H9 (cell line): Measurements from ENCODE around the gene PSMD5. TPM values are rescaled to one million over a fixed set of nuclear protein-coding genes. Genes with fewer than 3 reads are reported as not detected.

Experiments used
- DNase-seq: peaks from one replicate; pipeline ENCODE4 v3.0.0-alpha.2; 2017
- H2AFZ ChIP-seq: one replicate; pipeline ENCODE4 v1.6.1; 2013; ENCODE audit warnings: mild to moderate bottlenecking, low read length, control low read depth, moderate library complexity
- H2AK5ac ChIP-seq: 2 replicates; pipeline ENCODE4 v1.6.1; 2013; ENCODE audit warnings: low read length, control low read depth, mixed read lengths; ENCODE audit not compliant: insufficient read length
- H2BK120ac ChIP-seq: one replicate; pipeline ENCODE4 v1.6.1; 2013; ENCODE audit warnings: low read depth, mild to moderate bottlenecking, low read length, control low read depth, inconsistent platforms; ENCODE audit not compliant: poor library complexity, severe bottlenecking
- H2BK12ac ChIP-seq: 2 replicates; pipeline ENCODE4 v1.6.1; 2013; ENCODE audit warnings: low read length, control low read depth, mixed read lengths, low read depth; ENCODE audit not compliant: insufficient read length
- H2BK15ac ChIP-seq: 2 replicates; pipeline ENCODE4 v1.6.1; 2013; ENCODE audit warnings: low read depth, low read length, control low read depth
- H2BK20ac ChIP-seq: one replicate; pipeline ENCODE4 v1.6.1; 2013; ENCODE audit warnings: low read depth, mild to moderate bottlenecking, low read length, control low read depth, inconsistent platforms; ENCODE audit not compliant: poor library complexity, severe bottlenecking
- H2BK5ac ChIP-seq: 2 replicates; pipeline ENCODE4 v1.6.1; 2013; ENCODE audit warnings: low read length, control low read depth, mixed read lengths; ENCODE audit not compliant: insufficient read length
- H3K14ac ChIP-seq: 2 replicates; pipeline ENCODE4 v1.6.1; 2013; ENCODE audit warnings: low read length, control low read depth; ENCODE audit not compliant: insufficient read depth
- H3K18ac ChIP-seq: 2 replicates; pipeline ENCODE4 v1.6.1; 2013; ENCODE audit warnings: low read depth, mild to moderate bottlenecking, mixed read lengths, low read length, control low read depth; ENCODE audit not compliant: insufficient read length
- H3K23ac ChIP-seq: 2 replicates; pipeline ENCODE4 v1.6.1; 2013; ENCODE audit warnings: low read length, control low read depth, mixed read lengths, low read depth; ENCODE audit not compliant: insufficient read length
- H3K23me2 ChIP-seq: 2 replicates; pipeline ENCODE4 v1.6.1; 2013; ENCODE audit warnings: low read depth, mild to moderate bottlenecking, mixed read lengths, low read length, control low read depth; ENCODE audit not compliant: insufficient read length, poor library complexity, severe bottlenecking
- H3K27ac ChIP-seq: 2 replicates; pipeline ENCODE4 v1.5.1; 2013; ENCODE audit warnings: low read length, control low read depth, mixed read lengths, low read depth; ENCODE audit not compliant: insufficient read length
- H3K27me3 ChIP-seq: 2 replicates; pipeline ENCODE4 v1.6.1; 2013; ENCODE audit warnings: low read length, control low read depth, inconsistent platforms; ENCODE audit not compliant: insufficient read depth
- H3K4ac ChIP-seq: 2 replicates; pipeline ENCODE4 v1.6.1; 2013; ENCODE audit warnings: low read depth, mild to moderate bottlenecking, control low read depth, inconsistent platforms, low read length, moderate library complexity
- H3K4me1 ChIP-seq: 2 replicates; pipeline ENCODE4 v1.6.1; 2013; ENCODE audit warnings: low read length, control low read depth, inconsistent platforms; ENCODE audit not compliant: insufficient read depth
- H3K4me2 ChIP-seq: 2 replicates; pipeline ENCODE4 v1.6.1; 2013; ENCODE audit warnings: low read length, control low read depth, mixed read lengths; ENCODE audit not compliant: insufficient read length, insufficient read depth
- H3K56ac ChIP-seq: 2 replicates; pipeline ENCODE4 v1.6.1; 2013; ENCODE audit warnings: low read depth, mild to moderate bottlenecking, mixed read lengths, low read length, control low read depth; ENCODE audit not compliant: insufficient read length
- H3K79me1 ChIP-seq: 2 replicates; pipeline ENCODE4 v1.6.1; 2013; ENCODE audit warnings: low read depth, mild to moderate bottlenecking, moderate library complexity, low read length, control low read depth, inconsistent platforms; ENCODE audit not compliant: insufficient read depth, poor library complexity, severe bottlenecking
- H3K79me2 ChIP-seq: 2 replicates; pipeline ENCODE4 v1.6.1; 2013; ENCODE audit warnings: low read length, control low read depth, inconsistent platforms; ENCODE audit not compliant: insufficient read depth
- H3K9ac ChIP-seq: 2 replicates; pipeline ENCODE4 v1.6.1; 2013; ENCODE audit warnings: low read length, control low read depth, mixed read lengths; ENCODE audit not compliant: insufficient read length; ENCODE audit errors: extremely low read depth
- H3K9me3 ChIP-seq: one replicate; pipeline ENCODE4 v1.6.1; 2013; ENCODE audit warnings: low read depth, low read length, inconsistent platforms; ENCODE audit not compliant: control insufficient read depth
- H3T11ph ChIP-seq: one replicate; pipeline ENCODE4 v1.6.1; 2013; ENCODE audit warnings: mild to moderate bottlenecking, low read length, control low read depth, inconsistent platforms
- H4K20me1 ChIP-seq: one replicate; pipeline ENCODE4 v1.6.1; 2013; ENCODE audit not compliant: control insufficient read depth, insufficient read length, insufficient read depth
- H4K5ac ChIP-seq: 2 replicates; pipeline ENCODE4 v1.6.1; 2013; ENCODE audit warnings: low read depth, mild to moderate bottlenecking, mixed read lengths, low read length, control low read depth; ENCODE audit not compliant: insufficient read length
- H4K8ac ChIP-seq: replicated peaks from 2 replicates; pipeline ENCODE4 v1.6.1; 2013; ENCODE audit warnings: low read length, control low read depth, mixed read lengths, low read depth; ENCODE audit not compliant: insufficient read length
- H4K91ac ChIP-seq: 2 replicates; pipeline ENCODE4 v1.6.1; 2013; ENCODE audit warnings: low read depth, mild to moderate bottlenecking, moderate library complexity, mixed read lengths, low read length, control low read depth; ENCODE audit not compliant: insufficient read length
- H3K27ac Mint-ChIP-seq, 3 experiments: 2 replicates in 2 of 3; 3 replicates in 1 of 3; pipeline ENCODE4 v1.8.0; 2020 to 2021; ENCODE audit warnings: mixed read lengths in 3 of 3, mild to moderate bottlenecking in 1 of 3, moderate library complexity in 1 of 3
- H3K27me3 Mint-ChIP-seq: 2 replicates; pipeline ENCODE4 v1.8.0; 2021; ENCODE audit warnings: low read depth, mild to moderate bottlenecking, moderate library complexity, mixed read lengths
- H3K36me3 Mint-ChIP-seq, 3 experiments: 2 replicates in 2 of 3; 3 replicates in 1 of 3; pipeline ENCODE4 v1.8.0; 2020 to 2021; ENCODE audit warnings: low read depth in 3 of 3, mixed read lengths in 3 of 3; ENCODE audit not compliant: insufficient read depth in 1 of 3
- H3K4me1 Mint-ChIP-seq, 2 experiments: 2 replicates each; pipeline ENCODE4 v1.8.0; 2020; ENCODE audit warnings: mixed read lengths in 2 of 2
- H3K4me3 Mint-ChIP-seq, 2 experiments: 2 replicates in 1 of 2; 3 replicates in 1 of 2; pipeline ENCODE4 v1.8.0; 2020 to 2021; ENCODE audit warnings: mild to moderate bottlenecking in 2 of 2, mixed read lengths in 2 of 2, moderate library complexity in 1 of 2
- H3K9me3 Mint-ChIP-seq, 2 experiments: 2 replicates in 1 of 2; 3 replicates in 1 of 2; pipeline ENCODE4 v1.8.0; 2020; ENCODE audit warnings: mild to moderate bottlenecking in 2 of 2, mixed read lengths in 2 of 2, moderate library complexity in 1 of 2
- WGBS: extraction: QIAGEN DNeasy Blood & Tissue Kit; methylation state at CpG from one replicate; pipeline ENCODE4 v1.1.7; 2013; ENCODE audit warnings: missing lambda C conversion rate, low lambda C conversion rate, mixed read lengths; ENCODE audit not compliant: insufficient read length; ENCODE audit errors: extremely low coverage; 5-methylcytosine and 5-hydroxymethylcytosine counted together
- total RNA-seq: library from RNA; stranded (reverse); gene quantifications from 2 replicates; pipeline ENCODE4 v1.2.1, GENCODE V29; 2021
- TF ChIP-seq, protein P1 (sequence below): fragments of 200-600 bp; sonication (generic); conservative IDR thresholded peaks from 3 replicates; pipeline ENCODE4 v1.8.0; 2021; ENCODE audit warnings: antibody characterized with exemption, mild to moderate bottlenecking

The PSMD5 gene
- total RNA-seq, 1 experiment from 2014 or later = 64.9 TPM

DNA sequence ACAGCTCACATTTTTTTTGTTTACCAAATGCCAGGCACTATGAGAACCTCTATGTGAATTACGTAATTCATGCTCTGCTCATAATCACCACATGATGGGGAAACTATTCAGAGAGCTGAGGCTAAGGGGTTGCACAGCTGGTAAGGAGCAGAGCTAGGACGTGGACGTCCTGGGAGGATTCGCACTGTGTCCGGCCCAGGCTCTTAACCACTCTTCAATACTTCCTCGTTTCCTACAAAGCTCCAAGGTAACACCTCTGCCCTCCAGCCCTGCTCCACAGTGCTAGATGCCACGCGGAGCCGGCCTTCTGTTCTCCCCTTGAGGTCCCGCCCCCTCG lies 25.6 kb upstream of the PSMD5 start:
- H3K79me2 ChIP-seq = no peaks in the 10 kb centered on the region
- Mint-ChIP-seq H3K4me3 (peak overlapping the region; percentile 33 to 49), H3K27me3 (no peaks in the 10 kb centered on the region), H3K9me3 (no peaks in the 10 kb centered on the region; a peak in 1 of 5 replicates), H3K27ac (no peak overlapping the region), H3K36me3 (peaks cover 3 to 54% (median 17%) of the 10 kb centered on the region in 3 experiments; a peak in 6 of 7 replicates), H3K4me1 (peaks cover 25 to 33% of the 10 kb centered on the region in 2 experiments)
- no peaks in the 10 kb centered on the region for H4K20me1 ChIP-seq
- H2BK15ac ChIP-seq = no peak overlapping the region
- no peak overlapping the region for H2BK120ac ChIP-seq
- no peak overlapping the region for H3K18ac ChIP-seq
- no peak overlapping the region for H3T11ph ChIP-seq
- no peak overlapping the region for H3K14ac ChIP-seq
- H3K4me2 ChIP-seq = peak overlapping the region; percentile 35
- no peak overlapping the region for H3K23ac ChIP-seq
- H2BK20ac ChIP-seq = no peak overlapping the region
- H3K27ac ChIP-seq = no peak overlapping the region
- no peak overlapping the region for H4K91ac ChIP-seq
- peaks cover 4% of the 10 kb centered on the region; the same call in 1 of the 2 replicates for H3K4me1 ChIP-seq
- H3K23me2 ChIP-seq = no peaks in the 10 kb centered on the region
- H3K56ac ChIP-seq = no peak overlapping the region
- H3K27me3 ChIP-seq = no peaks in the 10 kb centered on the region
- TF ChIP-seq, protein P1, sequence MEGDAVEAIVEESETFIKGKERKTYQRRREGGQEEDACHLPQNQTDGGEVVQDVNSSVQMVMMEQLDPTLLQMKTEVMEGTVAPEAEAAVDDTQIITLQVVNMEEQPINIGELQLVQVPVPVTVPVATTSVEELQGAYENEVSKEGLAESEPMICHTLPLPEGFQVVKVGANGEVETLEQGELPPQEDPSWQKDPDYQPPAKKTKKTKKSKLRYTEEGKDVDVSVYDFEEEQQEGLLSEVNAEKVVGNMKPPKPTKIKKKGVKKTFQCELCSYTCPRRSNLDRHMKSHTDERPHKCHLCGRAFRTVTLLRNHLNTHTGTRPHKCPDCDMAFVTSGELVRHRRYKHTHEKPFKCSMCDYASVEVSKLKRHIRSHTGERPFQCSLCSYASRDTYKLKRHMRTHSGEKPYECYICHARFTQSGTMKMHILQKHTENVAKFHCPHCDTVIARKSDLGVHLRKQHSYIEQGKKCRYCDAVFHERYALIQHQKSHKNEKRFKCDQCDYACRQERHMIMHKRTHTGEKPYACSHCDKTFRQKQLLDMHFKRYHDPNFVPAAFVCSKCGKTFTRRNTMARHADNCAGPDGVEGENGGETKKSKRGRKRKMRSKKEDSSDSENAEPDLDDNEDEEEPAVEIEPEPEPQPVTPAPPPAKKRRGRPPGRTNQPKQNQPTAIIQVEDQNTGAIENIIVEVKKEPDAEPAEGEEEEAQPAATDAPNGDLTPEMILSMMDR = no peak
- H2BK5ac ChIP-seq = no peak overlapping the region
- DNase-seq = no peak
- no peak overlapping the region for H2AFZ ChIP-seq
- no peak overlapping the region for H2AK5ac ChIP-seq
- no peak overlapping the region for H2BK12ac ChIP-seq
- H3K79me1 ChIP-seq = no peaks in the 10 kb centered on the region
- no peaks in the 10 kb centered on the region for H3K9me3 ChIP-seq
- H3K4ac ChIP-seq = no peak overlapping the region
- WGBS = no CpG with 5 or more reads among the region's 11 CpGs
- no peak overlapping the region for H3K9ac ChIP-seq
- H4K5ac ChIP-seq = no peak overlapping the region
- no peak overlapping the region for H4K8ac ChIP-seq
